HepG2 (cell line): ENCODE results near the gene CRLF1. TPM values are rescaled to one million over a fixed set of nuclear protein-coding genes. Genes with fewer than 3 reads are reported as not detected.

ENCODE experiments used
- ADNP ChIP-seq: sonication (generic); formaldehyde crosslinking; IDR thresholded peaks from 2 replicates; pipeline ENCODE4 v1.4.0; 2020; ENCODE audit warnings: missing genetic modification reagents
- CEBPB ChIP-seq: IDR thresholded peaks from 2 replicates; pipeline ENCODE4 v1.6.1; 2011; ENCODE audit warnings: low read depth, low read length, improper control_type of control experiment, borderline replicate concordance
- CHD2 ChIP-seq: IDR thresholded peaks from 2 replicates; pipeline ENCODE4 v1.6.1; 2011; ENCODE audit warnings: low read depth, low read length, improper control_type of control experiment
- FOXJ3 ChIP-seq: sonication (generic); formaldehyde crosslinking; IDR thresholded peaks from 2 replicates; pipeline ENCODE4 v1.4.0; 2020; ENCODE audit warnings: missing genetic modification reagents, mild to moderate bottlenecking, borderline replicate concordance
- MBNL3 ChIP-seq: fragments of 250-450 bp; sonication (Bioruptor Pico); conservative IDR thresholded peaks from 2 replicates; pipeline ENCODE4 v1.8.0; 2022; ENCODE audit warnings: mild to moderate bottlenecking, inconsistent platforms
- MIXL1 ChIP-seq: IDR thresholded peaks from 2 replicates; pipeline ENCODE4 v1.6.1; 2016
- NCOA5 ChIP-seq: sonication (generic); formaldehyde crosslinking; IDR thresholded peaks from 2 replicates; pipeline ENCODE4 v1.4.0; 2020; ENCODE audit warnings: missing genetic modification reagents
- PHF20 ChIP-seq: sonication (generic); formaldehyde crosslinking; IDR thresholded peaks from 2 replicates; pipeline ENCODE4 v1.5.0; 2020; ENCODE audit warnings: mild to moderate bottlenecking, missing genetic modification reagents
- SALL1 ChIP-seq: sonication (generic); formaldehyde crosslinking; IDR thresholded peaks from 2 replicates; pipeline ENCODE4 v1.8.0; 2022; ENCODE audit warnings: mild to moderate bottlenecking, missing genetic modification reagents
- SAP130 ChIP-seq: IDR thresholded peaks from 2 replicates; pipeline ENCODE4 v1.6.1; 2016; ENCODE audit warnings: low read depth
- SIN3A ChIP-seq: IDR thresholded peaks from 2 replicates; pipeline ENCODE4 v1.6.1; 2011; ENCODE audit warnings: low read depth, mild to moderate bottlenecking, control low read depth, low read length, borderline replicate concordance
- SOX13 ChIP-seq, 3 experiments: fragments of 450-650 bp in 1 of 3; sonication (generic) in 1 of 3; formaldehyde crosslinking in 1 of 3; IDR thresholded peaks in 2 of 3; conservative IDR thresholded peaks in 1 of 3; 2 replicates each; pipeline versions ENCODE4 v1.5.0 to v1.6.1; 2016 to 2020; ENCODE audit warnings: antibody characterized with exemption in 1 of 3, mild to moderate bottlenecking in 1 of 3, missing compliant biosample characterization in 1 of 3, missing genetic modification reagents in 1 of 3, moderate library complexity in 1 of 3
- SP140L ChIP-seq: sonication (generic); formaldehyde crosslinking; IDR thresholded peaks from 2 replicates; pipeline ENCODE4 v1.4.0; 2020; ENCODE audit warnings: missing genetic modification reagents, borderline replicate concordance
- TSC22D2 ChIP-seq: sonication (generic); formaldehyde crosslinking; IDR thresholded peaks from 2 replicates; pipeline ENCODE4 v1.5.1; 2020; ENCODE audit warnings: missing genetic modification reagents, mild to moderate bottlenecking, borderline replicate concordance
- ZBTB1 ChIP-seq: sonication (generic); formaldehyde crosslinking; IDR thresholded peaks from 2 replicates; pipeline ENCODE4 v1.4.0; 2020; ENCODE audit warnings: missing genetic modification reagents, borderline replicate concordance
- ZBTB8A ChIP-seq: sonication (generic); formaldehyde crosslinking; IDR thresholded peaks from 2 replicates; pipeline ENCODE4 v1.4.0; 2020; ENCODE audit warnings: mild to moderate bottlenecking, low read depth, missing genetic modification reagents, borderline replicate concordance
- ZFP1 ChIP-seq: IDR thresholded peaks from 2 replicates; pipeline ENCODE4 v1.6.1; 2016
- ZNF431 ChIP-seq: sonication (generic); formaldehyde crosslinking; IDR thresholded peaks from 2 replicates; pipeline ENCODE4 v1.9.0; 2022; ENCODE audit warnings: missing genetic modification reagents, low read depth, mild to moderate bottlenecking, borderline replicate concordance
- ZNF441 ChIP-seq: sonication (generic); formaldehyde crosslinking; IDR thresholded peaks from 2 replicates; pipeline ENCODE4 v1.7.0; 2021; ENCODE audit warnings: missing genetic modification reagents, borderline replicate concordance
- ZNF564 ChIP-seq: sonication (generic); formaldehyde crosslinking; IDR thresholded peaks from 2 replicates; pipeline ENCODE4 v1.8.1; 2023; ENCODE audit warnings: mild to moderate bottlenecking, missing genetic modification reagents
- ZNF772 ChIP-seq: sonication (generic); formaldehyde crosslinking; IDR thresholded peaks from 2 replicates; pipeline ENCODE4 v1.5.0; 2020; ENCODE audit warnings: mild to moderate bottlenecking, missing genetic modification reagents
- ZNF788 ChIP-seq: sonication (generic); formaldehyde crosslinking; IDR thresholded peaks from 2 replicates; pipeline ENCODE4 v1.5.0; 2020; ENCODE audit warnings: mild to moderate bottlenecking, missing genetic modification reagents, borderline replicate concordance
- polyA plus RNA-seq, 8 experiments: library from polyadenylated mRNA; depleted of rRNA in 3 of 8; stranded (reverse) in 7 of 8; unstranded in 1 of 8; fragments of >200 nt; fragmentation: Illumina TruSeq in 4 of 8; extraction: Trizol in 4 of 8; gene quantifications; 2 replicates each; pipeline versions ENCODE4 v1.2.1 to v1.2.3, GENCODE V29; 2011 to 2016; ENCODE audit warnings: low read depth in 4 of 8, missing spikeins in 1 of 8, mixed read lengths in 1 of 8; ENCODE audit not compliant: insufficient read depth in 1 of 8
- total RNA-seq, 5 experiments: library from RNA; depleted of rRNA; stranded (reverse); fragments of >200 nt; fragmentation: Illumina TruSeq; extraction: Trizol; gene quantifications; 2 replicates each; pipeline ENCODE4 v1.2.3, GENCODE V29; 2016; ENCODE audit warnings: low read depth in 1 of 5
- TF ChIP-seq, protein P1 (sequence below): sonication (generic); formaldehyde crosslinking; IDR thresholded peaks from 2 replicates; pipeline ENCODE4 v1.8.1; 2023; ENCODE audit warnings: mild to moderate bottlenecking, missing genetic modification reagents
- TF ChIP-seq, protein P2 (sequence below): sonication (generic); formaldehyde crosslinking; IDR thresholded peaks from 2 replicates; pipeline ENCODE4 v1.5.0; 2020; ENCODE audit warnings: mild to moderate bottlenecking, missing genetic modification reagents
- TF ChIP-seq, protein P3 (sequence below): sonication (generic); formaldehyde crosslinking; IDR thresholded peaks from 2 replicates; pipeline ENCODE4 v1.5.1; 2020; ENCODE audit warnings: mild to moderate bottlenecking, moderate library complexity, missing genetic modification reagents
- TF ChIP-seq, protein P4 (sequence below): sonication (generic); formaldehyde crosslinking; IDR thresholded peaks from 2 replicates; pipeline ENCODE4 v1.5.1; 2020; ENCODE audit warnings: missing genetic modification reagents, mild to moderate bottlenecking, borderline replicate concordance

CRLF1 gene
- total and polyA plus RNA-seq, 2 of the 13 experiments (the other 11 are each of a cell fraction or from before 2014, with no cell fraction given): 217 to 296 TPM

DNA sequence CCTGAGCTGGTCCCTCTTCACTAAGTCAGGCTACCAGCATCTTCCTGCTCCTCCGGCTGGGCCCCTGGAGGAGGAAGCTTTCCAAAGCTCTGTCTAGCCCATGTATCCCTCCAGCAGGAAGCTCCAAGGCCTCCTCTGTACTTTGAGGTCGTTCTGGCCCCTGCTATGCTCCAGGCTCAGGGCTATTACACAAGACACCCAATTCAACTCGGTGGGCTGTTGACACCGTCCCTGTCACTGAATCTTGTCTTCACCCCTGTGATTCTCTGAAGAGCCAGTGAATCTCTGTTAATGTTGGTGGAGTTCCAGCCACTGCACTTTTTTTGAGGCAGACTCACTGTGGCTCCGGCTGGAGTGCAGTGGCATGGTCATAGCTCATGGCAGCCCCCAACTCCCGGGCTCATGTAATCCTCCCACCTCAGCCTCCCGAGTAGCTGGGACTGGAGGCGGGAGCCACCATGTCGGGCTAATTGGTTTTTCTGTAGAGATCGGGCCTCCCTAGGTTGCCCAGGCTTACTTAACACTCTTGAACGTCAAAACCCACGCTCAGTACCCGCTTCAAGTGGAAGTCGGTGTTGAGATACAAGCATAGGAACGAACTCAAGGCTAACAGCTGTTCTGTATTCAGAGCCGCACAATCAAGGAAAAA lies 18.5 kb downstream of the CRLF1 start (continued):
- TF ChIP-seq SALL1 (CRISPR knock-in tag) (0 out of 2 replicates have a peak, but pooled peaks have one; percentile 8), SIN3A (no peak; the same call in 1 of the 2 replicates), PHF20 (CRISPR knock-in tag) (peak; percentile 20; the same call in 1 of the 2 replicates), ZNF564 (CRISPR knock-in tag) (no peak), ZNF441 (CRISPR knock-in tag) (no peak), SP140L (CRISPR knock-in tag) (no peak), ZNF788 (CRISPR knock-in tag) (no peak), MBNL3 (CRISPR knock-in tag) (no peak), TSC22D2 (CRISPR knock-in tag) (no peak), FOXJ3 (CRISPR knock-in tag) (no peak), ZNF431 (no peak), CHD2 (no peak), ZNF772 (CRISPR knock-in tag) (no peak), ADNP (no peak), CEBPB (peak; percentile 65; the same call in 1 of the 2 replicates), SOX13 (IDR thresholded peaks at IDR 0.05) (no peak), SOX13 (CRISPR knock-in tag; conservative IDR thresholded peaks at IDR 0.05 in 1 of 2, IDR thresholded peaks at IDR 0.05 in 1 of 2) (0 out of 4 replicates have a peak, but pooled peaks of 1 of the 2 experiments have one; percentile 2), MIXL1 (CRISPR knock-in tag) (no peak), NCOA5 (no peak), ZBTB1 (CRISPR knock-in tag) (no peak), SAP130 (peak; percentile 50; the same call in 1 of the 2 replicates), ZFP1 (CRISPR knock-in tag) (no peak), ZBTB8A (CRISPR knock-in tag) (no peak)
- TF ChIP-seq, protein P1, sequence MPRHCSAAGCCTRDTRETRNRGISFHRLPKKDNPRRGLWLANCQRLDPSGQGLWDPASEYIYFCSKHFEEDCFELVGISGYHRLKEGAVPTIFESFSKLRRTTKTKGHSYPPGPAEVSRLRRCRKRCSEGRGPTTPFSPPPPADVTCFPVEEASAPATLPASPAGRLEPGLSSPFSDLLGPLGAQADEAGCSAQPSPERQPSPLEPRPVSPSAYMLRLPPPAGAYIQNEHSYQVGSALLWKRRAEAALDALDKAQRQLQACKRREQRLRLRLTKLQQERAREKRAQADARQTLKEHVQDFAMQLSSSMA (CRISPR knock-in tag): peak; percentile 25; the same call in 1 of the 2 replicates
- TF ChIP-seq, protein P2, sequence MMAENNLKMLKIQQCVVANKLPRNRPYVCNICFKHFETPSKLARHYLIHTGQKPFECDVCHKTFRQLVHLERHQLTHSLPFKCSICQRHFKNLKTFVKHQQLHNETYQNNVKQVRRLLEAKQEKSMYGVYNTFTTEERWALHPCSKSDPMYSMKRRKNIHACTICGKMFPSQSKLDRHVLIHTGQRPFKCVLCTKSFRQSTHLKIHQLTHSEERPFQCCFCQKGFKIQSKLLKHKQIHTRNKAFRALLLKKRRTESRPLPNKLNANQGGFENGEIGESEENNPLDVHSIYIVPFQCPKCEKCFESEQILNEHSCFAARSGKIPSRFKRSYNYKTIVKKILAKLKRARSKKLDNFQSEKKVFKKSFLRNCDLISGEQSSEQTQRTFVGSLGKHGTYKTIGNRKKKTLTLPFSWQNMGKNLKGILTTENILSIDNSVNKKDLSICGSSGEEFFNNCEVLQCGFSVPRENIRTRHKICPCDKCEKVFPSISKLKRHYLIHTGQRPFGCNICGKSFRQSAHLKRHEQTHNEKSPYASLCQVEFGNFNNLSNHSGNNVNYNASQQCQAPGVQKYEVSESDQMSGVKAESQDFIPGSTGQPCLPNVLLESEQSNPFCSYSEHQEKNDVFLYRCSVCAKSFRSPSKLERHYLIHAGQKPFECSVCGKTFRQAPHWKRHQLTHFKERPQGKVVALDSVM (CRISPR knock-in tag): peak; percentile 46; the same call in 1 of the 2 replicates
- TF ChIP-seq, protein P3, sequence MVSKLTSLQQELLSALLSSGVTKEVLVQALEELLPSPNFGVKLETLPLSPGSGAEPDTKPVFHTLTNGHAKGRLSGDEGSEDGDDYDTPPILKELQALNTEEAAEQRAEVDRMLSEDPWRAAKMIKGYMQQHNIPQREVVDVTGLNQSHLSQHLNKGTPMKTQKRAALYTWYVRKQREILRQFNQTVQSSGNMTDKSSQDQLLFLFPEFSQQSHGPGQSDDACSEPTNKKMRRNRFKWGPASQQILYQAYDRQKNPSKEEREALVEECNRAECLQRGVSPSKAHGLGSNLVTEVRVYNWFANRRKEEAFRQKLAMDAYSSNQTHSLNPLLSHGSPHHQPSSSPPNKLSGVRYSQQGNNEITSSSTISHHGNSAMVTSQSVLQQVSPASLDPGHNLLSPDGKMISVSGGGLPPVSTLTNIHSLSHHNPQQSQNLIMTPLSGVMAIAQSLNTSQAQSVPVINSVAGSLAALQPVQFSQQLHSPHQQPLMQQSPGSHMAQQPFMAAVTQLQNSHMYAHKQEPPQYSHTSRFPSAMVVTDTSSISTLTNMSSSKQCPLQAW (CRISPR knock-in tag): peak; percentile 3; the same call in 1 of the 2 replicates
- TF ChIP-seq, protein P4, sequence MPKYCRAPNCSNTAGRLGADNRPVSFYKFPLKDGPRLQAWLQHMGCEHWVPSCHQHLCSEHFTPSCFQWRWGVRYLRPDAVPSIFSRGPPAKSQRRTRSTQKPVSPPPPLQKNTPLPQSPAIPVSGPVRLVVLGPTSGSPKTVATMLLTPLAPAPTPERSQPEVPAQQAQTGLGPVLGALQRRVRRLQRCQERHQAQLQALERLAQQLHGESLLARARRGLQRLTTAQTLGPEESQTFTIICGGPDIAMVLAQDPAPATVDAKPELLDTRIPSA (CRISPR knock-in tag): no peak
